ENCODE results near the gene NKX6-1.

- TF ChIP-seq EZH2 (IDR thresholded peaks at IDR 0.05; ENCODE audit: insufficient read depth, poor library complexity, severe bottlenecking), result no peak
- TF ChIP-seq EZH2phosphoT487 (IDR thresholded peaks at IDR 0.05; ENCODE audit: insufficient read depth, low read depth), result no peak
Measured at GRCh38 chr4:84490663-84491062, 8.4 kb downstream of the NKX6-1 start.
